Fibroblast of villous mesenchyme (primary cell): ENCODE results near the gene ANKDD1B. TPM values are rescaled to one million over a fixed set of nuclear protein-coding genes. Genes with fewer than 3 reads are reported as not detected.
A peak's percentile ranks its signal among the peaks of the same experiment; 100 is the strongest.

Experiments
- DNase-seq: peaks from one replicate; pipeline ENCODE4 v3.0.0-alpha.2; 2010; ENCODE audit warnings: low read depth
- H3K4me3 ChIP-seq: 2 replicates; pipeline ENCODE4 v1.5.1; 2011; ENCODE audit warnings: low read depth, mild to moderate bottlenecking, low read length
- total RNA-seq: library from RNA; depleted of rRNA; stranded (reverse); fragments of >200 nt; gene quantifications from 2 replicates; pipeline ENCODE4 v1.2.3, GENCODE V29; 2012
- TF ChIP-seq, protein P1 (sequence below): IDR thresholded peaks from 2 replicates; pipeline ENCODE4 v1.5.1; 2012; ENCODE audit warnings: low read depth, mild to moderate bottlenecking, low read length; ENCODE audit not compliant: insufficient read depth

The ANKDD1B gene
- total RNA-seq, 1 donor = under 0.01 TPM

DNA sequence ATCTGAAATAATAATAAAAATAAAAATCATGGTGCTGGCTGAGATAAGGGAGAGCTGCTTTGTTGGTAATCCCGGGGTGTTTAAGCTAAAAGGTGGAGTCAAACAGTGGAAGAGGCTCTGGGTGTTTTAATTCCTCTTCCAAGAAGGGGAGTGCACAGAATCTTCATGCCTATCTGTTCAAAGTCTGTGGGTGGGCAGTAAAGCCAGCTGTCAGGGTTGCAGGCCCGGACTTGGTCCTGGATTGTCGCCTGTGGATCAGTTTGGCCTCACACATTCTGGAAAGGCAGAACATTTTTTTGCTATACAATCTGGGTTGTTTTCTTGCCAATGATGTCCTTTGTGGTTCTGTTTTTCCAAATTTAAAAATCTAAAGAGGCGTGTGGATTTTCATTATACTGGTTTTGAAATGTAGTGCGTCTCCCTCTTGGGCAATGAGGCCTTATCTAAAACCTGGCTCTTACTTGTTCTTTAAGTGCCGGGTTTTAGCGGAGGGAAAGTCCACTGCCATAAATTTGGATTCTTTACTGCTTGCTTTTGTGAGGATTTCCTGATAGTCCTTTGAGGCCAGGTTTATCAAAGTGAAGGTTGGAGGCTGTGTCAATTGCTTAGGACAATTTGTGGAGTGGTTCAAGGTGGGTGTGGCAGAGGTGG is 5.8 kb downstream of the ANKDD1B start:
- TF ChIP-seq, protein P1, sequence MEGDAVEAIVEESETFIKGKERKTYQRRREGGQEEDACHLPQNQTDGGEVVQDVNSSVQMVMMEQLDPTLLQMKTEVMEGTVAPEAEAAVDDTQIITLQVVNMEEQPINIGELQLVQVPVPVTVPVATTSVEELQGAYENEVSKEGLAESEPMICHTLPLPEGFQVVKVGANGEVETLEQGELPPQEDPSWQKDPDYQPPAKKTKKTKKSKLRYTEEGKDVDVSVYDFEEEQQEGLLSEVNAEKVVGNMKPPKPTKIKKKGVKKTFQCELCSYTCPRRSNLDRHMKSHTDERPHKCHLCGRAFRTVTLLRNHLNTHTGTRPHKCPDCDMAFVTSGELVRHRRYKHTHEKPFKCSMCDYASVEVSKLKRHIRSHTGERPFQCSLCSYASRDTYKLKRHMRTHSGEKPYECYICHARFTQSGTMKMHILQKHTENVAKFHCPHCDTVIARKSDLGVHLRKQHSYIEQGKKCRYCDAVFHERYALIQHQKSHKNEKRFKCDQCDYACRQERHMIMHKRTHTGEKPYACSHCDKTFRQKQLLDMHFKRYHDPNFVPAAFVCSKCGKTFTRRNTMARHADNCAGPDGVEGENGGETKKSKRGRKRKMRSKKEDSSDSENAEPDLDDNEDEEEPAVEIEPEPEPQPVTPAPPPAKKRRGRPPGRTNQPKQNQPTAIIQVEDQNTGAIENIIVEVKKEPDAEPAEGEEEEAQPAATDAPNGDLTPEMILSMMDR = no peak
- peak; percentile 76 for DNase-seq
- H3K4me3 ChIP-seq = no peak overlapping the region

DNA sequence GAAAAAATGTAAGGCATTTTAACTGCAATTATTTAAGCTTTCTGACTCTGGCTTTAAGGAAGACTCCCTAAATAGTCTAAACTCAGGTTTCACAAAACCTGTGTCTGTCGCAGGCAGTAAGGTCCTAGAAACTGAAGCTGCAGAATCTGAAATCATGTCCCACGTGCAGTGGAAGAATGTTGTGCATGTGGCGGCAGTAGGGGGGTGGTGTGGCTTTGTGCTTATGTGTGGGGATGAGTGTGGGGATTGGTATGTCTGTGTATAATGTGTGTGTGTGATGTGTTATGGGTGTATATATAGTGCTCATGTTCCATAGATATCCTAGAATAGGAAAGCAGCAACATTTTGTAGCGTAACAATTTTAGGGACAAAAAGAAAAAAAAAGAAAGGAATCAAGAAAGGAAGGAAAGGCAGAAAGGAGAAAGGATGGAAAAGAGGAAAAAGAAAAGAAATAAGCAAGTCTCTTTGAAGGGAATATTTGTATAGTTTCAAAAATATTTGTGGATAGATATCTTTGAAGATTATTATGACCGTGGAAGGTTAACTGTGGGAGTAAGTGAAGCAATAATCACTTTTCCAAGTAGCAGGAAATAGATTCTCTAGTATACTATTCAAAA is 6.6 kb downstream of the ANKDD1B start:
- peak; percentile 71 for DNase-seq
- TF ChIP-seq, protein P1 = no peak

DNA sequence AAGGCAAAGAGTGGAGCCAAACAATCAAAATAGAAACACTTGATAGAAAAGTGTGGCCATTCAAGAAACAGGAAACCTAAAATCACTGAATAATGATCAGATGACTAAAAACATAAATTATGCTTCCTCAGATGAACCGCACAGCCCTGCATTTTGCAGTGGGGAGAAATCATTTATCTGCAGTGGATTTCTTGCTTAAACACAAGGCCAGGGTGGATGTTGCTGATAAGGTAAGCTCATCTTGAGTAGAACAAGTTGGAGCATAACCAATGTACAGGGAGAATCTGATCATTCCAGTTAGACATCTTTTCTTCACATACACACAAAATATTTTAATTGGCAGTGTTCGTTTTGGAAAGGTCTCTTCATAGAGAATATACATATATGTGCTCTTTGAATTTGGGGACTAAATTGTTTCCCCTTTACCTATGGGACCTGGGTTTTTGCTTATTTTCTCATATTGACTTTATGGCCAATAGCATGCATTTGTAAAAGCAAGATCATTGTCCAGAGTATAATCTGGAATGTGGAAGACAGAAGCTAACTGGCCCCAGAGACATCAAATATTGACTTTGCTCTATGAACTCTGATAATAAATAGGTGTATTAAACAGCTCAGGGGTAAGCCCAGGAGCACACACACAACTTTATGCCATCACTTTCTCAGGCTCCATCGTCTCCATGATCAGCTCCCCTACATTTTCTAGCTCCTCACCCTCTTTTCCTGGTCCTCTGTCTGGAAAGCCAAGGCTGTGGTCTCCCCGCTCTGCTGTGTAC is 9.1 kb downstream of the ANKDD1B start:
- TF ChIP-seq, protein P1 = no peak
- no peak overlapping the region for H3K4me3 ChIP-seq
- no peak for DNase-seq

More for the DNA sequence above, 6.6 kb downstream of the ANKDD1B start:
- H3K4me3 ChIP-seq = no peak overlapping the region

DNA sequence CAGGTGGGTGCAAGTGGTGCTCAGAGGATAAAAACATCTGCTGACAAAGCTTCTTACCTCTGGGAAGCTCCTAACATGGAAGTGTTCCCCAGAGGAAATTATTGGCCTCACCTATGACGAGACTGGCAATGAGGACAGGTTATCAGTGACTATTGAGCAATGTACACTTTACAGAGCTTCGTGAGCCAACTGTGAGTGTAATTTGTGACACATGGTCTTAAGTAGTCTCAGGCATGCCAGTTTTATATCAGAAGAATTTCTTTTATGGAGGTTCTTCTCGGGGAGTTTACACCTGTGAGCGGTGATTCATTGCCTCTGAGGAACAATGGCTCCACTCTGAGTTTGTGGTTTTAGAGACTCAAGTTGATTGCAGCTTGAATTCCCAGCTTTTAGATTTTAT is 11.3 kb downstream of the ANKDD1B start:
- DNase-seq = no peak
- H3K4me3 ChIP-seq = no peak overlapping the region
- TF ChIP-seq, protein P1 = no peak

DNA sequence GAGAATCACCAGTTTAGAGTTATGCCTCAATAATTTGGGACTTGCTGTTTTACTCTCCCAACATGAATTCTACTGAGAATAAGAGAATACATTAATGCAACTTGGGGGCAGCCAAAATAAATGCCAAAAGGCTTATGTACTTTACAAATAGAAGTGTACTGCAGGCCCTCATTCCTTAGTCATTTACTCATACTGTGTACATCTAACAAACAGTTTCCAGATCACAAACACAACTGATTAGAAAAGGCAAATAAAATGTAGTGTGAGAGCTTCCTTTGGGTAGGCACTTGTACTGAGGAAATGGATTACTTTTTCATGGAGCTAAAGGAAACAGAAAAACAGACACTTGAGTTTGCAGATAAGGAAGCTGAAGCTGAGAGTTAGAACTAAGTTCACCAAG is 12.6 kb downstream of the ANKDD1B start:
- peak; percentile 59 for DNase-seq
- TF ChIP-seq, protein P1 = no peak
- H3K4me3 ChIP-seq = no peak overlapping the region

DNA sequence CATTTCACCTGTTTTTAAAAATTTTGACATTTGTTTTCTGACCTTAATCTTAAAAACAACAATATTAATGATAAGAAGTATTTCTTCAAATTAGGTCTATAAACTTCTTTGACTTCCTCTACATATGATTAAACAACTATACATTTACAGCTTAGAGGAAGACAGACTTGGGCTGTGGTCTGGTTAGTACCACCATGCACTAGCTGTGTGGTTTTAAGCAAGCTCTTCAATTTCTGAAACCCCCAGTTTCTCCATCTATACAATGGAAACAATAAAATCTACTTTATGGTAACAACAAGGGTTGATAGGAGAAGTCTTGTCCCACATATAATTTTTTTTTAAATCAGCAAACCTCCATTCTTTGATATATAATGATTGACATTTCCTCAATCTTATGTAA is 15.7 kb downstream of the ANKDD1B start:
- H3K4me3 ChIP-seq = no peak overlapping the region
- TF ChIP-seq, protein P1 = no peak
- no peak for DNase-seq
